ENCODE results near the gene SNUPN. TPM values are rescaled to one million over a fixed set of nuclear protein-coding genes. Genes with fewer than 3 reads are reported as not detected.

SNUPN gene
- total and polyA plus RNA-seq, 2 donors (not counting 1 experiment from before 2014, with no cell fraction given), result 10.5 to 23.5 TPM

DNA sequence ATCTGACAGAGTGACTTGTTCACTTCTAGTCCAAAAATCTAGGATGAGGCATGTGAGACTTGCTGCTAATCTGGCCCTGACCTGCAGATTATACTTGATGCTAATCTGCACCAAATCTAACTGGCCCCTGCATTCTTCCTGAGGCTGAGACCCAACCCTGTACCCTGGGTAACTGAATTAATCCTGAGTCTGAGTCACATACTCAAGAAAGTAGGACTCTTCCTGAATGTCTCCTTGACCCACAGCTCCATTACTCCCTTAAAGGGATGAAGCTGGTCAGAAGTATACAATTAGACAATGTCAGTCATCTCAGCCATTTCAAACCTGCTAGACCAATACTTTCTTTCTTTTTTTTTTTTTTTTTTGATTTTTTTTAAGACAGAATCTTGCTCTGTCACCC is 71.9 kb downstream of the SNUPN start:
- Mint-ChIP-seq H3K4me3 (no peak overlapping the region), H3K9me3 (ENCODE audit: insufficient read depth) (no peaks in the 10 kb centered on the region), H3K27me3 (no peaks in the 10 kb centered on the region), H3K27ac (no peak overlapping the region), H3K4me1 (no peaks in the 10 kb centered on the region)
- DNase-seq (no peak), ATAC-seq (ENCODE audit: low read depth) (no peak)
- intact Hi-C loops (cut with micrococcal nuclease), result no loop called here
- H3K9ac ChIP-seq (ENCODE audit: low read length), result no peak overlapping the region
- TF ChIP-seq, protein P1, sequence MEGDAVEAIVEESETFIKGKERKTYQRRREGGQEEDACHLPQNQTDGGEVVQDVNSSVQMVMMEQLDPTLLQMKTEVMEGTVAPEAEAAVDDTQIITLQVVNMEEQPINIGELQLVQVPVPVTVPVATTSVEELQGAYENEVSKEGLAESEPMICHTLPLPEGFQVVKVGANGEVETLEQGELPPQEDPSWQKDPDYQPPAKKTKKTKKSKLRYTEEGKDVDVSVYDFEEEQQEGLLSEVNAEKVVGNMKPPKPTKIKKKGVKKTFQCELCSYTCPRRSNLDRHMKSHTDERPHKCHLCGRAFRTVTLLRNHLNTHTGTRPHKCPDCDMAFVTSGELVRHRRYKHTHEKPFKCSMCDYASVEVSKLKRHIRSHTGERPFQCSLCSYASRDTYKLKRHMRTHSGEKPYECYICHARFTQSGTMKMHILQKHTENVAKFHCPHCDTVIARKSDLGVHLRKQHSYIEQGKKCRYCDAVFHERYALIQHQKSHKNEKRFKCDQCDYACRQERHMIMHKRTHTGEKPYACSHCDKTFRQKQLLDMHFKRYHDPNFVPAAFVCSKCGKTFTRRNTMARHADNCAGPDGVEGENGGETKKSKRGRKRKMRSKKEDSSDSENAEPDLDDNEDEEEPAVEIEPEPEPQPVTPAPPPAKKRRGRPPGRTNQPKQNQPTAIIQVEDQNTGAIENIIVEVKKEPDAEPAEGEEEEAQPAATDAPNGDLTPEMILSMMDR (IDR thresholded peaks at IDR 0.05), result no peak
- TF ChIP-seq EZH2 (IDR thresholded peaks at IDR 0.05; ENCODE audit: borderline replicate concordance, insufficient read depth, low read depth, low read length, poor library complexity, severe bottlenecking), result no peak
- peaks cover 8% of the 10 kb centered on the region for H4K20me1 ChIP-seq (ENCODE audit: control insufficient read depth, insufficient read depth, low read length, poor library complexity, severe bottlenecking)
- ChIA-PET POLR2A (no interaction called here), CTCF (no interaction called here)
- no peaks in the 10 kb centered on the region for H3K27me3 ChIP-seq (replicated peaks in 1 of 4; ENCODE audit: control extremely low read depth in 1 of 4, control insufficient read depth in 3 of 4, insufficient read depth in 4 of 4, low read length in 3 of 4)
- no peak overlapping the region for H3K4me3 ChIP-seq (ENCODE audit: control extremely low read depth in 1 of 5, extremely low read depth in 1 of 5, insufficient read depth in 1 of 5, low read depth in 2 of 5, low read length in 4 of 5)
- no peaks in the 10 kb centered on the region for H3K9me3 ChIP-seq (ENCODE audit: control extremely low read depth in 1 of 3, control insufficient read depth in 2 of 3, insufficient read depth in 1 of 3, low read length in 2 of 3)
- no peaks in the 10 kb centered on the region for H3K36me3 ChIP-seq (replicated peaks in 1 of 2; ENCODE audit: control extremely low read depth in 1 of 2, control insufficient read depth in 1 of 2, extremely low read depth in 1 of 2, insufficient read depth in 2 of 2, low read length in 1 of 2)
- H3K4me1 ChIP-seq (ENCODE audit: control insufficient read depth in 2 of 2, insufficient read depth in 2 of 2, low read length in 2 of 2), result no peaks in the 10 kb centered on the region
- no peak overlapping the region for H3K4me2 ChIP-seq (replicated peaks; ENCODE audit: low read depth, low read length, poor library complexity, severe bottlenecking)
- no peak overlapping the region for H2AFZ ChIP-seq (ENCODE audit: insufficient read depth, low read depth, low read length, poor library complexity, severe bottlenecking)
- H3K27ac ChIP-seq (ENCODE audit: low read length in 2 of 2), result no peak overlapping the region
- H3K79me2 ChIP-seq (ENCODE audit: control insufficient read depth, insufficient read depth, low read length), result peaks cover 53% of the 10 kb centered on the region

DNA sequence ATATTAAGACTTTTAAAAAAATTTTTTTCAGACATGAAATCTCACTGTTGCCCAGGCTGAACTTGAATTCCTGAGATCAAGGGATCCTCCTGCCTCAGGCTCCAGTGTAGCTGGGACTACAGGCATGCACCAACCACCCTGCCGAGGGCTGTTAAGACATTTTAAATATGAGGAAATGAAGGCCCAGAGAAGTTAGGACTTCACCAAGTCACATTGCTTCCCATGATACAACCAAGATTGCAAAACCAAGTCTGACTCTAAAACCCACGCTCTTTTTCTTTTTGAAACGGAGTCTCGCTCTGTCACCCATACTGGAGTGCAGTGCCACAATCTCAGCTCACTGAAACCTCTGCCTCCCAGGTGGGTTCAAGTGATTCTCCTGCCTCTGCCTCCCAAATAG is 74.4 kb downstream of the SNUPN start:
- Histone ChIP-seq H3K27me3 (replicated peaks in 1 of 4; ENCODE audit: control extremely low read depth in 1 of 4, control insufficient read depth in 3 of 4, insufficient read depth in 4 of 4, low read length in 3 of 4) (no peaks in the 10 kb centered on the region), H3K4me2 (replicated peaks; ENCODE audit: low read depth, low read length, poor library complexity, severe bottlenecking) (no peak overlapping the region), H3K4me3 (ENCODE audit: control extremely low read depth in 1 of 5, extremely low read depth in 1 of 5, insufficient read depth in 1 of 5, low read depth in 2 of 5, low read length in 4 of 5) (no peak overlapping the region), H3K36me3 (replicated peaks in 1 of 2; ENCODE audit: control extremely low read depth in 1 of 2, control insufficient read depth in 1 of 2, extremely low read depth in 1 of 2, insufficient read depth in 2 of 2, low read length in 1 of 2) (no peaks in the 10 kb centered on the region), H3K79me2 (ENCODE audit: control insufficient read depth, insufficient read depth, low read length) (peaks cover 46% of the 10 kb centered on the region), H3K27ac (ENCODE audit: low read length in 2 of 2) (no peak overlapping the region), H3K4me1 (ENCODE audit: control insufficient read depth in 2 of 2, insufficient read depth in 2 of 2, low read length in 2 of 2) (no peaks in the 10 kb centered on the region), H3K9me3 (ENCODE audit: control extremely low read depth in 1 of 3, control insufficient read depth in 2 of 3, insufficient read depth in 1 of 3, low read length in 2 of 3) (no peaks in the 10 kb centered on the region), H2AFZ (ENCODE audit: insufficient read depth, low read depth, low read length, poor library complexity, severe bottlenecking) (no peak overlapping the region), H4K20me1 (ENCODE audit: control insufficient read depth, insufficient read depth, low read length, poor library complexity, severe bottlenecking) (peaks cover 8% of the 10 kb centered on the region), H3K9ac (ENCODE audit: low read length) (no peak overlapping the region)
- Mint-ChIP-seq H3K4me1 (peaks cover 5% of the 10 kb centered on the region), H3K27ac (no peak overlapping the region), H3K27me3 (no peaks in the 10 kb centered on the region), H3K9me3 (ENCODE audit: insufficient read depth) (no peaks in the 10 kb centered on the region), H3K4me3 (no peak overlapping the region)
- no peak for DNase-seq
- TF ChIP-seq, protein P1 (IDR thresholded peaks at IDR 0.05), result no peak
- no peak for TF ChIP-seq EZH2 (IDR thresholded peaks at IDR 0.05; ENCODE audit: borderline replicate concordance, insufficient read depth, low read depth, low read length, poor library complexity, severe bottlenecking)
- intact Hi-C loops (cut with micrococcal nuclease), result no loop called here
- ChIA-PET CTCF (no interaction called here), POLR2A (no interaction called here)
- no peak for ATAC-seq (ENCODE audit: low read depth)
- WGBS (ENCODE audit: insufficient coverage), result 100% methylated on average over 1 of the region's 4 CpGs

Other genes starting within 250 kb of the SNUPN start
- gene SIN3A, start 174.0 kb downstream of the SNUPN start, total RNA-seq, result 153 and 161 TPM in 2 replicates
- gene SIN3A, start 174.0 kb downstream of the SNUPN start, polyA plus RNA-seq, result 32.0 and 47.9 TPM in 2 replicates
- 15.5 and 19.9 TPM in 2 replicates for gene PTPN9, start 46.4 kb downstream of the SNUPN start, total RNA-seq
- gene PTPN9, start 46.4 kb downstream of the SNUPN start, polyA plus RNA-seq, result 8.3 and 11.8 TPM in 2 replicates
- gene IMP3, start 14.5 kb upstream of the SNUPN start, total RNA-seq, result 60.8 and 62.9 TPM in 2 replicates
- 55.3 and 85.1 TPM in 2 replicates for gene IMP3, start 14.5 kb upstream of the SNUPN start, polyA plus RNA-seq
- 0.59 and 1.2 TPM in 2 replicates for gene SNX33, start 22.2 kb upstream of the SNUPN start, total RNA-seq
- gene SNX33, start 22.2 kb upstream of the SNUPN start, polyA plus RNA-seq, result 0.12 and 0.22 TPM in 2 replicates
- 0.15 and 0.17 TPM in 2 replicates for gene CSPG4, start 87.1 kb upstream of the SNUPN start, total RNA-seq
- 0.03 TPM in 1 of 2 replicates, not detected in the other for gene CSPG4, start 87.1 kb upstream of the SNUPN start, polyA plus RNA-seq
- gene UBE2Q2, start 217.7 kb upstream of the SNUPN start, total RNA-seq, result 31.2 and 33.6 TPM in 2 replicates
- gene UBE2Q2, start 217.7 kb upstream of the SNUPN start, polyA plus RNA-seq, result 11.4 and 14.7 TPM in 2 replicates